Stimulated activated CD4-positive, alpha-beta T cell treated with anti-CD3 and anti-CD28 coated beads, Interleukin-1b, Interleukin-23, amount 100 ng/mL, for 48 hours (primary cell): ENCODE data around the gene C1QTNF7.

Experiments
- DNase-seq: peaks from one replicate; pipeline ENCODE4 v3.0.0-alpha.2; 2020

Gene C1QTNF7

DNA sequence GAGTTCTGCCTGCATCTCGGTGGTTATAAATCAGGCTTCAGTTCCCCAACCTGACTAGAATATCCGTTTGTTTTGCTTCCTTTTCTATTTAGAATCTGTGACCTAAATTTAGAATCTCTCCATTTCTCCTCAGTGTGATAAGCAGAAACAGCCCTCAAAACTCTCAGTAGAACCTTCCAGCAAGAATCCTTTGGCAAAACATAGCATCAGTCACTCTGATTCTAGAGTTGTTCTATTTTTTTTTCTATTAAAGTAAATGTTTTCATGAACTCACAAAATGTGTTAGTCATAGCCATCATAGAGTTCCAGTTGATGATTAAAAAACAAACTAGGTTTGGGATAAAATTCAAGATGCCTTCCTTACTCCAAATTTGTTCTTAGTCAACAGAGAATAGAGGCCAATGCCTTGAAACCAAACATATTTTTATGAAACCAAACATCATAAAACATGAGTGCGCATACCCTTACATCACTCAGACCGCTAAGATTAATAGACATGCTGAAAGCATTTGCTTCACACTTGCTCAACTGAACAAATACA is 13.2 kb upstream of the C1QTNF7 start:
- DNase-seq, result no peak

GRCh38 chr4:15416357-15417232 is 11.2 kb upstream of the C1QTNF7 start:
- DNase-seq, result no peak

GRCh38 chr4:15417233-15417660 is 10.6 kb upstream of the C1QTNF7 start:
- no peak for DNase-seq

DNA sequence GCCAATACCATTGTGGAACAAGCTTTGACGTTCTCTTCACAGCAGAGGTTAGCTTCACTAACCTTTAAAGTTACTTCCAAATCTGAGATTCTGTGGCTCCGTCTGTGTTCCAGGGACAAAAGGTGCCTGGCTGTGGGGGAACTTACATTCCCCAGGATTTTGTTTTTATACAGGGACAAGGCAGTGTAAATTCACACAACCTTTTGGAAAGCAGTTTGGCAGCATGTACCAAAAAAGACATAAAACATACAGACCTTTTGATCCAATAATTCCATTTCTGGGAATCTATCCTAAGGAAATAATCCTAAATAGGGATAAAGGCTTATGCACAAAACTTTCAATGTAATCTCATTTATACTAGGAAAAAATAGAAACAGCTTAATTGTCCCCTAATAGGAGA is 8.9 kb upstream of the C1QTNF7 start:
- no peak for DNase-seq

- no peak for DNase-seq
Measured at GRCh38 chr4:15420642-15421041, 7.2 kb upstream of the C1QTNF7 start.

DNA sequence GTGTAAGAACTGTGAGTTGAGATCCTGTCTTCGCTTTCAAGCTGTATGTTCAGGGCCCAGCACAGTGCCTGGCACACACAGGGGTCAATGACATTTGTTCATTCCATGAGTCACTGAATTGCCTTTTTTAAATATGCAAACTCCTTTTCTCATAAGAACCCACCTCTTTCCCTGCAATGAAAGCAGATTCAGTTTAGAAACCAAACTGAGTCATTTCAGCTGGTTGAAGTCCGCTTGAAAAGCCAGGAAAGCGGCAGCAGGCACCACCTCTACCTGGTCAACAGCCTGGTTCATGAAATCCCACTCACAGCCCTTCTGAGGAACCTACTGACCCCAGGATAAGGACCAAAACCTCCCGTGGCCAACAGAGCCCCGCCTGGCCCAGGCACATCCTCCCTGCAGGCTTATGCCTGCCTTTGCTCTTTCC is 4.5 kb upstream of the C1QTNF7 start:
- DNase-seq, result peak; percentile 42

GRCh38 chr4:15425520-15425919 is 2.3 kb upstream of the C1QTNF7 start:
- DNase-seq, result no peak

DNA sequence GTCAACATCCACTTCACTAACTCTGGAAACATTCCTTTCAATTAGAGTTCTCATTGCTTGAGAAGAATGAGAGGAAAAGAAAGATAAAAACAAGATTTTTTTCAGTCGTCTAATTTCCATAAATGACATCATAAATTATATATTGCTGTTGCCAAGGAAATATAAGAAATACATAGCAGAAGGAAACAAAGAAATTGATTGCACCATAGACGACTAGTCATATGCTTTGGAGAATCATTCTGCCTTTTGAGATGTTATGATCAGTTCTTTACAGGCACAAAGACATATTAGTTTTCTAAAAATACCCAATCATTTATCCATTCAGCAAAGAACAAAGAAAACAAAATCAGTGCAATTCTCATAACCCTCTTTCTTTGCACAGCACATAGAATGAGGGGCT is 672 bp upstream of the C1QTNF7 start:
- no peak for DNase-seq

- no peak for DNase-seq
Measured at GRCh38 chr4:15428611-15429010, 778 bp downstream of the C1QTNF7 start.

DNA sequence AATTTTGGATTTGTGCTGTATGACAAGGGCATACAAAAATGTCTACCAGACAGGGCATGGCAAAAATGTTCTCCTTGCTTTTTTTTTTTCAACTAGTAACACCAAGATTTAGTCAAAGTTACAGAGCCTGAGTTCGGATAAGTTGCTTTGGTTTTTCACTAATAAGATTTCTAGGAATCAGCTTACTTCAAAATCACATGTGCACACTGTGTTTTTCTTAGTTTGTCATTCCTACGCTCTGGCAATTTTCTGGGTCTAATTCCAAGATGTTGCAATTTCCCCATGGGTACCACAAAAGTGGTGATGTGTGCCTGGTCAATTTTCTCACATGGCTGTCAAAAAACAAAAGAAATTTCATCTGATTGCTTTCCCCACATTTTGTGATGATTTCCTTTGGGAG is 6.3 kb downstream of the C1QTNF7 start:
- DNase-seq, result no peak

DNA sequence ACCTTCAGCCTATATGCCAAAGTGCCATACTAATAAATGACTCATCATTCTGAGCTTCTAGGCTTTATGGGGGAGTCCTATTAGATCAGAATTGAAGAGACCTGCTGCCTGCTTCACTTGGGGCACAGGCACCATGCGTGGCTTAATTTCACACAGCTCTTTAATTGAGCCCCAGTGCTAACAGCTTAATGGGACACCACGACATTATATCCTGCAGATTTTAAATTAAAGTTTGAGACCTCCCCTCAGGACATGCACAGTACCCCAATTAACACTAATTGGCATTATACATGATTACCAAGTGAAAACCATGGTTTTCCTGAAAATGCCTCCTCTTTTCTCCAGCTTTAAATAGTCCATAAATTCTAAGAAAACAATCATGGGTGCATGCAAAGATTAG is 6.8 kb downstream of the C1QTNF7 start:
- DNase-seq, result no peak

GRCh38 chr4:15436513-15436912 is 8.7 kb downstream of the C1QTNF7 start:
- DNase-seq, result no peak

GRCh38 chr4:15438939-15439524 is 11.2 kb downstream of the C1QTNF7 start:
- DNase-seq, result no peak

DNA sequence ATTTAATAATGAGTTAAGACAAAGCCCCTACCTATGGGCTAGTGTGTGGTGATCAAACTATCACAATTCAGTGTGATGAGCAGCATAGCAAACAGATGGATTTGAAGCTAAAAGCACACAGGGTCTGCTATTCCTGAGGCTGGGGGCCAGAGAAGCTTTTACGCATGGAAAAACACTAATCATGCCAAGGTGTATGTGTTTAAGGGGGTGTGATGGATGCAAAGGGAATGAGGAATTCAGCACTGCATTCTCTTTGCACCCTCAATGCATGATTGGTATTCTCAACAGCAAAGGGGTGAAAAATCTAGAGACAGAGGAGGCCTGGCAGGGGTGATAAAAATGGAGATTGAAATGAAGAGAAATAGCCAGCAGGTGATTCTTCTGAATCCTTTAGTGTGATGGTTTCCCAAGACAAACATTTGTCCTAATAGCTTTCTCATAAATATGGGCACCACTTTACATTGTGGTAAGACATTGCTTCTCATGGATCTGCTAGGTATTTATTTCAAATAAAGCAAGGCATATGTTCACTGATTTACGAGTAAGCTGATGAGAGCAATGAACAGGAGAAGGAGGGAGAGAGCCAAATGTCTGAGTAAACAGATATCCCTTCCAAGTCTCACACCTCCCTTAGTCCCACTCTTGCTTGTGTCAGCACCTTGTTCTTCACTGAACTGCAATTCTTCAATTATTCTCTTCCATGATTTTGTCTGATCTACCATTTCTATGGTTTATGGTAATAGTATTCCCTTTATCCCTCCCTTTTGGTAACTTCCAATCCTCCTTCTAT is 15.7 kb downstream of the C1QTNF7 start:
- no peak for DNase-seq

- DNase-seq, result no peak
Measured at GRCh38 chr4:15444276-15444675, 16.4 kb downstream of the C1QTNF7 start.

GRCh38 chr4:15444879-15445547 is 17.2 kb downstream of the C1QTNF7 start:
- DNase-seq, result no peak

- DNase-seq, result no peak
Measured at GRCh38 chr4:15451181-15451865, 23.5 kb downstream of the C1QTNF7 start.

DNA sequence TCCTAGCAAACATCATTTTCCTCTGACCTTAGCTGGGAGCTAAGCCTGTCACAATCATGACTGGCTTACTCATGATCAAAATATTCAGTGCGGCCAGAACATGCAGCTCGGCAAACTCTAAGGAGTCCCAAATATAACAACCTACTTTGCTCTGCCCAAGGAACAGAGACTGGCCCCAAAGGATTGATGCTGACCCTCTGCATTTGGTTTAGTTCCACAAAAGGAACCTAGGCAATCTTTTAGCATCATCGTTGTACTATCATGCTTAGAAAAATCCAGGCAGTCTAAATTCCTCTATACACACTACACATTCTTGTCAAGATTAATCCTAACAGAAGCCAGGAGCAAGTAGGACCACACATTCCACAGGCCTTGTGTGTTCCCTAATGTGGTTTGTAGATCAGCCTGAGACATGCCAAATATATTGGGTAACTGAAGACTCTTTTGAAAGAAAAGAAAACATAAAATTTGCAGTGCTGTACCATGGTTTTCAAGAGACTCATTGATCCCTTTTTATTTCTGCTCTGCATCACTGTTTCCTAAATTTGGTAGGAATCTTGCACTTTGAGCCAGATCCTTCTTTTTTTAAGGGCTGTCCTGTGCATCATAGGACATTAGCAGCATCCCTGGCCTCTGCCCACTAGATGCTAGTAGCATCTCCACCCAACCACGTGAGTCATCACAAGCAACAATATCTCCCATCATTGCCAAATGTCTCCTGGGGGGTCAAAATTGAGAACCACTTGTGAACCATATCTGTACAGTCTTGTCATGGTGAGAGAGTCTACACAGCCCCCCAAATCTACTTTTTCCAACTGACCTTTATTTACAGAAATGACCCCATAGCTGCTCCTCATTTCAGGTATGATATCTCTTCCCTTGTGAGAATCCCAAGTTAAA is 24.3 kb downstream of the C1QTNF7 start:
- no peak for DNase-seq

- no peak for DNase-seq
Measured at GRCh38 chr4:15455290-15455689, 27.5 kb downstream of the C1QTNF7 start.

GRCh38 chr4:15457406-15458201 is 29.8 kb downstream of the C1QTNF7 start:
- no peak for DNase-seq
